ENCODE data around the gene NUAK1.
A peak's percentile ranks its signal among the peaks of the same experiment; 100 is the strongest.

The NUAK1 gene

DNA sequence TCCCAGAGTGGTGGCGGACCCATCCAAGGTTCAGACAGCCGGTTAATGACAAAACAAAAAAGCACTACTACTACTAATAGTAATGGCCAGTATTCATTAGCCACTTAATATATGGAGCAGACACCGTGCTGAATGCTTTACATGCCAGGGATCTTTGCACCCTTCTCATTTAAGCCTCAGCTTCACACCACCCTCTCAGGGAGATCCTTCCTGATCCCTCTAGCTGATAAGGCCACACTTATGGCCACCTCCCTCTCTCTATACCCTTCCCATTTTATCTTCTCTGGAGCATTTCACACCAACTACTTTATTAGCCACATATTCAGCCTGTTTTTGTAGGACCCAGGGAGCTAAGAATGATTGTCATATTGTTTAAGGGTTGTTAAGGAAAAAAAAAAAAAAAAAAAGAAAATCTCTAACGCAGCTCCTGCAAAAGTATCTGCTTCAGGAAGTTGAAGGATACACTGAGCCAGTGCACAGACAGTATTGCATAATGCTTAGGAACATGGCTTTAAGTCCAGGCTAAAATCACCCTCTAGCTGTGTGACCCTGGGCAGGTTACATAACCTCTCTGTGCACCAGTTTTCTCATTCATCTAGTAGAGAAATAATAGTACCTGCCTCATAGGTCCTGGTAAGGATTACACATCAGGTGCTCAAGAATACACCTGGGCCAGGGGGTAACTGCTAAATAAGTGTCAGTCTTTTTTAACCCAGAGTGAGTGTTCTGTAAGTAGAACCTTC lies 29.4 kb downstream of the NUAK1 start:
- no peak for DNase-seq

DNA sequence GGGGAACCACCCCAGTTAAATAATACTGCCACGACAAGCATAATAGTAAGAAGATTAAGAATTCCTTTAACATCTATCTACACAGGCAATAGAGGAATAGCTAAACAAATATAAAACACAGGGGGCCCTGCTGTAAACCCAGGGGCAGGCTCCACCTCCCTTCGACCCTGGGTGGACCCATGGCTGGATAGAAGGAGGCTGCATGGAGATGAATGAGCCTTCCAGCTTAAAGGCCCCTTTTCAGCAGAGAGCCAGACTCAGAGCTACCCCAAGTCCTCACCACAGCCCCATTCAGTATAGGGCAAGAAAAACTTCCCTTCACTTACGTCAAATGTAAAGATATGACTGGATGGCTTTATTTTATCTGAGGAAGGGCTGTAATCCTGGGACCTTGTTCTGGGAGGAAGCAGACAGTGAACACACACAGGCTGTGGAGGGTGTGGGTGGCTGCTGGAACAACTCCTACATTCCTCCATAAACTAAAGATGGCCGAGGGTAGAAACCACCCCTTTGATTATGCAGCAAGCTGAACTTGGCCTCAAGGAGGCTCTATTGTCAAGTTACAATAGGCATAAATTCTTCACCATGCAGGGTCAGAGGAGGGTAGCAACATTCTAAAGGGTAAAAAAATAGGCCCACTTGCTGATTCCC lies 30.4 kb downstream of the NUAK1 start:
- DNase-seq = peak; percentile 71

DNA sequence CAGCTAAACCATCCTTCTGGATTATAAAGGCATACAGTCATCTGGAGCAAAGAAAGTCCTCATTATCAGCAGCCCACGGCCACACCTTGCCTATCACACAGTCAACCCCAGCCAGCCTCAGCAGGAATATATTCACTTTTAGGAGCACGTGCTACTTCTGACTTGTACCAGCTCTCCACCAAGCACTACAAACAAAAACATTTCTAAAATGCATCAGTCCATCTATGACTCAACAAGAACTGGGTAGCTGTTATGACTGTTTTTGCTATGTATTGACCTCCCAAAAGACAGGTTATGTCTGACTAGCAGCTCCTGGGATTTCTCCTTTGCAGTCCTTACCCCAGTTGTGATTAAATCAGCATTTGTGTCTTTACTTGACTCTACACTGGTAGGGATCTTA lies 31.2 kb downstream of the NUAK1 start:
- peak; percentile 43 for DNase-seq

DNA sequence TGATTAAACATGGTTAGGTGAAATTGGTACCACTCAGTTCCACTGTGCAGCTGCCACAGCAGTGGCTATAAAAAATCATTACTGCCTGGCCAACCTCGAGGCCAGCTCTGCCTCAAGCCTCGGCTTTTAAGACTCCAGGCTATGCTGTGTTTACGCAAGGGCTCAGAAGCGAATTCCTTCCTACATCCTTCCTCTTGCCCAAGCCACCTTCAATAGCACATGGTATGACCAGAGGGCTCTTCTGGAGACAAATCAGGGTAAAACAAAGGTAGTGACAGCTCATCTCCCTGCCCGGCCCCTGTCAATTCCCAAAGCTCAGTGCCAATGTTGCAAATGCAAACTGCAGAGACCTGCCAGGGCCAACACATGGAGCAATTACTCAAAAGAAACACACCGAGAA lies 31.9 kb downstream of the NUAK1 start:
- DNase-seq = peak; percentile 51

DNA sequence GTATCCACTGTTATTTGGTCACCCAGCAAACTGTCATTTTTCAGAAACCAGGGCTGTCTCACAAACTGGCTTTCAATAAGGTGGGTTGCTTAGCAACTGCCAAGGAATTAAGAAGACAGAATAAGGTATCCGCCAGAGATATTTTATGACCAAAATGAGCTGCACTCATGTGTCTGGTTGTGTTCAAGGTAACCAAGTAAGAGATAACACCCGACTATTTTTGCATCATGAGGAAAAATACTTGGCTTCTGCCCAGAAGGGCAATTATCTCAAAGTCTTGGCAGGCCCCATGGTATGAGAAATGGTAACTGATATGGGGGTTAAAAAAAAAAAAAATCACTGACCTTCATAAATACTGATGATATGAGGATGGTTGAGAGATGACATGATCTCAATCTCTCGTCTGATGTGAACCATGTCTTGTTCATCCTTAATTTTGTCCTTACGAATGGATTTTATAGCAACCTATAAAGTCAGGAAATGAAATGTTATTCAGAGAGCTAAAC lies 32.6 kb downstream of the NUAK1 start:
- no peak for DNase-seq

DNA sequence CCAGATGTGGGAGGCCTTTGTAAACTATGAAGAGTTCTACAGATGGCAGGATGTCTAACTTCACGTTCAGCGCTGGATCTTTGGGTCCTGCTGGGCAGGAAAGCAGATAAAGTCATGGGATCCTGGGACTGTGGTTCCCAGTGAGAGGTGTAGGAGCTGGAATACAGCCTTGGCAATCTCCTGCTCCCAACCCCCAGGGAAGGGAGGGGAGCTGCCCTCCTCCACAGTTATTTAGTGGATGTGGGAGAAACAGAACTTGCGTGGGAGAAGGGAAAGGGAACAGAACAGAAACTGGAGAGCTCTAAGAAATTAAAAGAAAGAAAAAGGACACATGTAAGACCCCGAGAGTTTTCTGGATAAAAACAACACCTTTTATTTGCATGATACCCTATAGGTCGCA lies 37.0 kb downstream of the NUAK1 start:
- no peak for DNase-seq

DNA sequence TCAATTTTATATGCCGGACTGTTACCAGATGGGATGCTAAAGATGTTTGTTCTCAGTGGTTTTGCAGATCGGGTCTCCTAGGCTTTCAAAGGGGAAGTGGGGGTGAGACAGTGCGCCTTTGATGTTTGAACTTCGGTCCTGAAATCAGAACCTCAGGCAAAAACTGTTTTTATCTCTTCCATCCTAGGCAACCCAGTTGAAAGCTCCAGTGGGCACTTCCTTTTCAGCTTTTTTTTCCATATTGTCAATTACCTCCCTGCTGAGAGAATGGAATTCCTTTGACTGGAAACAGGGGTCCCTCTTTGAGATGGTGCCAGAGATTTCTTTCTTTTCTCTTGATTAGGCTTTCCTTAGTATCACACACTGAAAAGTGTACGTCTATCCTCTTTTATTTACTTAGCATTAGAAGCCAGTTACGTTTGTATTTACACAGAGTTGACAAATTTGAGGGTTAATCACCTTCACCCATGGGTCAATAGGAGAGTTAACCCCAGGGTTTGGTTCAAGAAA lies 40.0 kb downstream of the NUAK1 start:
- DNase-seq = no peak

DNA sequence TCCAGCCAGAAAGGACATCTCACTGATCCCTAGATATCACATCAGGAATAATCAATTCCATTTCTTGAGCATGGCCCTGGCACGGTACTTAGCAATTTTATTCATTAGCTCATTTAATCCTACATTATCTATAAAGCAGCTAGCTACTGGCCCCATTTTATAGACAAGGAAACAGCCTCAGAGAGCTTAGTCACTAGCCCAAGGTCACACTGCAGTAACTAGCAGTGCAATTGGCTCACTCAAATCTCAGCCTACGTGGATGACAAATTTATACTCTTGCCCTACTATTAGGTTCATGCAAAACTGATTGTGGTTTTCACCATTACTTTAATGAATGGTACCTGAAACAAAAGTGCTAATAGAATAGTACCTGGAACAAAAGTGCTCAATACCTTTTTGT lies 41.7 kb downstream of the NUAK1 start:
- DNase-seq = no peak

DNA sequence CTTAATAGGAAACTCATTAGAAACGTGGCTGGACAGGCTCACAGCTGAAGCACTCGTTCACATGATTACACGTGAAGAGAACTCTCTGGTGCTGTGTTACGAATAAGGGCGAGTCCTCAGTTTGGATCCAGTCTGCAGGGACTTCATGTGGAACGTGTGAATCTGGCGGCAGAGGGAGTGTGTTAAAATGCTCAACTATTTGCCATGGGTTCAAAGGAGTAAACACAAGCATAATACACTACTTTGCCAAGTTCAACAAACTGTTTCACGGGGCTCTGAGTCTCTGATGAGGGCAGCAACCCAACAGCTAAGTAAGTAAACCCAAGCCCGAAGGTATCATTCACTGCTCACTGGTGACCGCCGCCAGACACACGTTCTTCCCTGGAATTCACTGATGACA lies 42.4 kb downstream of the NUAK1 start:
- DNase-seq = no peak

DNA sequence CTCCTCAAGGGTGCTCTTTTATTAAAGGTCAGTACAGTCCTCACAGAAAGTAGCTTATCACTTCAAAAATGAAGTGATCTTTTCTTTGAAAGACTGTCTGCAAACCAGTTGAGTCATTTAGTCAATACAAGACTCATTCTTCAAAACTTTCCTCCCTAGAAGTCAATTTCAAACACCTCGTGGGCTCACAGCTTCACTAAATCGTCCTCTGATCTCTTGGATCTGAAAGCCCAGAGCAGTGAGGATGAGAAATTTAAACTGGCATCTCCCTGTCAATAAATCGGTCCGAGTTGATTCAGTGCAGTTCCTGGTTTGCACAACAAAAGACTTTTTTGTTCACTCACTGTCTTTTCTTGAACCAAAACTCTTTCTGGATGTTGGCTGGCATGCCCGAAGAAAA lies 44.5 kb downstream of the NUAK1 start:
- no peak for DNase-seq

DNA sequence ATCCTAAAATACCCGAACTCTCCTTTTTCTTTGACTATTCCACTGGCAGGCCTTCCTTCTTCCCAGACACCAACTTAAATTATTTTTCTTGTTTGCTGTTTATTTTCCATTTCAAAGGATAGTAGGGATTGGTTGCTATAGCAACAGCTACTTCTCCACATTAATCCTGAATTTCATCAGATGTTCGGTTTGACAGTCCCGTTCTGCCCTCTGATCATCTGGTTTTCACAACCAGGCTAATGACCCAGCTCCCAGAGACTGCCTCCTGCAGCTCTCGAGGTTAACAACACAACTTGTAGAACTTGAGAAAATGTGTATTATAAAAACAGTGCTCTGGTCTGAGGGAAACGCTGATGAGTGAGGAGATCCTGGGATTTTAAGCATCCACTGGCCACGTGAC lies 45.5 kb downstream of the NUAK1 start:
- peak; percentile 55 for DNase-seq

DNA sequence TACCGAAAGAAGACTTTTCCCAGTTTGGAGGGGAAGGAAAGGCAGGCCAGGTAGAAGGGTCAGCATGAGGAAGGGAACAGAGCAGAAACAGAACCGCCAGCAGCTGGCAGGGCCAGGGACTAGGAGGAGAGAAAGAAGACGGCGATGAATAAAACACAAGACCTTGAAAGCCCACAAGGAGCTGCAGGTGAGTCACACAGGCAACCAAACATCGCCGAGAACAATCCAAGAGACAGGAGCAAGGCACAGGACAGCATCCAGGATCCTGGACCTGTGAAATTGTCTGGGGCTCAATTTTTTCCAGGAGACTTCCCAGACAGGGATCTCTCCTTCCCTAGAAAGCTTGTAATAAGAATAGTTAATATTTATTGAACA lies 47.3 kb downstream of the NUAK1 start:
- DNase-seq = no peak

DNA sequence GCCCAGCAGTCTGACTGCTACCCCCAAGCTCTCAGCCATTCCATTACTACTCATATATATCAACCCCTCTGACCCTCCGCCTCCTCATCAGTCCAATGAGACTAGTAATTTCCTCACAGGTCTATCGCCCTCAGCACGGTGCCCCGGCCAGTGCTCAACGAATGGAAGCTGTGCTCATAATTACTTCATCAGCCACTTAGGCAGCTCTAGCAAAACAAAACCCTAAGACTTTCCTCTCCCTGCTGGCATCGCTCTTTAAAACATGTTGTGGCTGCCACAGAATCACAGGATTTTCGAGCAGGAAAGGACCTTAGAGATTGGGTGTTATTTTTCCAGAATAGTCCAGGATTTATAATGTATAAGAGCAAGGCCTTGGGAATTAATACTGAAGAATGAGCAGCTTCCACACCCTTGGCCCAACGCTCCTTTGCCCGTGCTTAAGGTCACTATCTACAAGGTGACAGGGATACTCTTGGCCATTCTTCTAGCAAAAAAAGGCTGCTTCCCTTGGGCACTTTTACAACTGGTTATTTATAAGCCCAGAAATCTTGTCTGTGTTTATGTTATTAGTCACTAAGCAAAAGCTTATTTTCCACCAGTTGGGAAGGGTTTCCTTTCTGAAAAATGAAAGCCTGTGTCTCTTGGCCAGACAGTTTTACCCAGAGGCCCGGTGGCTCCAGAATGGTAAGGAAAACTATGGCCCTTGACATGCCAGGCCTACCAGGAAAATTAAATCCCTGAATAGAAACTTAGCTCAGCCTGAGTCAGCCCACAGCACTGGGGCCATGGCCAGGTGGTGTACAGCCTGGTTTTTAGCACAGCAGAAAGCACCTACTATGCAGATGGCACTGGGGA lies 47.9 kb downstream of the NUAK1 start:
- DNase-seq = peak; percentile 91

DNA sequence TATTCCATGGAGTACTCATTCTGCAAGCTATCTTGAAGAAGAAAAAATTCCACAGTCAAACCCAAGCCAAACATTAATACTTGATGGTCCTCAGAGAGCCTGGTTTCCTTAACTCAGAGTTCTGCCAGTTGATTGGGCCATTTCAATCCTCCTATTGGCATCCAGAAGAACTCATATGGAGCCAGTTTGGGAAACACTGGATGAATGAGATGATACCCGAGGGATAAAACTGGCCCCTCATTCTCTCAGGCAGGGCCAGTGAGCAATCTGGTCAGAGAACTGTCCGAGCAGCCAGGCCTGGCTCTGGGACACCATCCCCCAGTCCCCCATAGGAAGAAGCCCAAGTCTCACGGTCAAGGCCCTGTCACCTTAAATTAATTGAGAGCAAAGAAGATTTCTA lies 48.8 kb downstream of the NUAK1 start:
- DNase-seq = no peak

DNA sequence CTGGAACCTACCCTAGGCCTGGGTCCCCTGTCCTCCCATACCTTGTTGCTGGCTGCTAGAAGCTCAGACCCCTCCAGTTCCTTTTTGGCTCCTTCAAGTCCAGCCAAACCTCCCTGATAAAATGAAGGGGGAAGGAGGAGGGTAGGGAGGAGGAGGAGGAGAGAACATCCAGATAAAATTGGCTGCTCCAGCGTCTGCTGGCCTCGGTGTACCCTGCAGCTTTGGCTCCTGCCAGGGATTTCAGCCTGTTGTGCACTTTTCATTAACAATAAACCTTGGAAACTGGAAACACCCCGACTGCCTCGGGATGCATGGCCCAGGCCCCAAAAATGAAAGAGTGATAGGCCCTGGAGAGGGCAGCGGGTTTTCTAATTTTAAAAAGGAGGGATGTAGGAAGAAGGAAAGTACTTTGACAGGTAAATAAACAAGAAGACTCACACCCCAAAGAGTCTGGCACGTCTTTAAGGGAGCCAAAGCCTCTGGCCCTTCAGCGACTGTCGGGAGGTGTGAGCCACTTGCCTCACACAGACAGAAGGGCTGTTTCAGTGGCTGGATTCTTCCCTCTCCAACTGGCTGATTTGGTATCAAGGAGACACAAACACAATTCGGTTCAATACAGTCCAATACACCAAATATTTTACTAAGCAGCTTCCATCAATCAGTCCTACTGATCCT lies 49.8 kb downstream of the NUAK1 start:
- no peak for DNase-seq

DNA sequence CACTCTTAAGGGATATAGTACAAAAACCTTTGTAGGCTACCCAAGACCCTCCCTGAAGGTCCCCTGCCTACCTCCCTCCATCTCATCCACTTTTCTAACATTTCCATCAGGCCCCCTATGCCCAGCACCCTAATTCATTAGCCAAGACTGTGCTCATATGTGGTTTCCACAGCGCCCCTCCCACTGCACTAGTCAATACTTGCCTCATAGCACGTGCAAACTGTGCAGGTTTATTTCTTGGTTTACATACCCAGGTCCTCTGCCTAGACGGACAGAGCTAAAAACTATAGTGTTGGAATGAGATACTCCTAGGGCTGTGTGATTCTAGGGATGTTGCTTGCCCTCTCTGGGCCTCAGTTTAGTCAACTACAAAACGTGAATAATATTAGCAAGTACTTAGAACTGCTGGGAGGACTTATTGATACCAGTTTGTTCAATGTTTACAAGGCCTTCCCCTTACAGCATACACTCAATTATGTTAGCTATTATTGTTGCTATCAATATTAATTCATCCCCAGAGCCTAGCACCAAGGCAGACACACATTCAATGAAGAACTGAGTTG lies 50.4 kb downstream of the NUAK1 start:
- DNase-seq = no peak

DNA sequence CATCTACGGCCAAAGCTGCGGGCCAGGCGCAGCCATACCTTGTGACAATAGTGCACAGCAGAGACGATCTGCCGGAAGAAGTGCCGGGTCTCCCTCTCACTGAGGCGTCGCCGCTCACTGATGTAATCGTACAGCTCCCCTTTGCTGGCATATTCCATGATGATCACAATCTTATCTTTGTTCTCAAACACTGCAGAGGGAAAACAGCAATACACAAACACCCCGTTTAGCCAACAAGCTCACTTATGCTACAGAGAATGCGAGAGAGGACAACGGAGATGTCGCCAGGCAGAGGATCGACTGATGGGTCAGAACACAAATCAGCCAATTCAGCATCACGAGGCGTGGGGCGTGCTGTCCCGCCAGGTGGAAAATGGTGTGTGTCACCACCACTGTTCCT lies 52.1 kb downstream of the NUAK1 start:
- DNase-seq = no peak

DNA sequence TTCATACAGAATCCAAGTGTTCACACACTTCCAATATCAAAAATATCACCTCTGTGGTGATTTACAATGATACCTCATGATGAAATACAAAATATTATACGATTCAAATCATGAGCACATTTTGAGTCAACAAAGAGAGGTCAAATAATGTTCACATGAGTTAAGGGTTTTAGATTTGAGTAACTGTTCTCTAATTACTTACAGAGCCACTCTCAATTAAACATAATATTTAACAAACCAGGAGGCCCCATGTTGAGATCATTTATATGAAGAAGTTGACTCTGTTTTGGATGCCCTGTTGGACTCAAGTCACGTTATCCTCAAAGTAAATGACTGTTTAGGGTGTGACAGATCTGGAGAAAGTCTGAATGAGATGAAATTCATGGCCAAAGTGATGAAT lies 53.5 kb downstream of the NUAK1 start:
- no peak for DNase-seq

DNA sequence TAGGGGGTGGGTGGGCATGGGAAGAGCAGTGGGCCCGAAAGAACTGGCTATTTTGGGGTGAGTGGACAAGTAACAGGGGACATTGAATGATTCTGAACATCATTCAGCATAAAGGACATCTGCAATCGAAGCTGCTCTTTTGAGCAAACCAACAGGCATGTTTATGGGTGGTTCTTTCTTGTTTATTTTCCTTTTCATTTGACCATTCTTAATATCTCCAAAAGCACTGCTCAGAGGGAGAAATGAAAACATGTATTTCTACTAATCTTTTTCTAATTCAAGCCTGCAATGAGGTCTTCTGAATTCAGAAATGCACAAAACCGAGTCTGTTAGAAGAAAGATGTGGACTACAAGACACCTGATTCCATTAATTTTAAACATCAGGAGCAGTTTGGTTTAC lies 54.0 kb downstream of the NUAK1 start:
- DNase-seq = no peak

DNA sequence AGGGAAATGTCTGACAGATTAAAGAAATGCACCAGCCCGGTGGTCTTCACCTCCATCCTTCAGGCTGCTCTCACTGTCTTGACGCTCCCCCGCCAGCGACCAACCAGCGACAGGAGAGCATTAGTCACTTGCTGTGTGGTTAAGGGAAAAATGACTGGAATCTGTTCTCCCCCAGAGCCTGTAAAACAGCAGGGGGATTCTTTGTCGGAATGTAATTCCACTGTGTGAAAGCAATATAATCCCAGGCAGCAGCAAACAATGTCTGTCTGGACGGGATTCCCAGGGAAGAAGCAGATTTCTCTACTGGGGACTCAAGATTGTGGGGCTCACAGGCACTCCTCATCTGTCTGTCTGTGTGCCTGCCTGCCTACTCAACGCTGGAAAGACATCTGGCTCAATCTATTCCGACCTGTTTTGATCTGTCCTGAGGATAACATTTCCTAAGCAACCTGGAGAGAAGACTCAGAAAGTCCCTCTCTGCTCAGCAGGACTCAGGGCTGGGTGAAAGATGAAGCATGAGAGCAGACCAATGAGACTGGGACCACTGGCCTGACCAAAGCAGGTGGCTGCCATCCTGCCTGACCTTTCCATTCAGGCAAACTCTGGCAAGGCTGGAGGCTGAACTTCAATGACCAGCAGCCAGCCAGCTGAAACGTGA lies 54.6 kb downstream of the NUAK1 start:
- peak; percentile 98 for DNase-seq
